ENCODE results near the gene TMEM25.

GRCh38 chr11:118544647-118545010 lies 13.6 kb downstream of the TMEM25 start:
- TF ChIP-seq CTCF (IDR thresholded peaks at IDR 0.05) (no peak), POLR2A (IDR thresholded peaks at IDR 0.05) (no peak)

Data from adrenal gland (tissue), 5 donors.